GM21529 (cell line): ENCODE results near the gene CCZ1B.
"Not testable (repeated sequence)": the region's sequence is repeated elsewhere in the genome, so short reads cannot be mapped to it uniquely, and the experiment has no call there.

Experiments
- ATAC-seq: cut with Tn5 transposase; IDR thresholded peaks from one replicate; pipeline ENCODE4 v1.9.1; 2021; ENCODE audit not compliant: unreplicated experiment

The CCZ1B gene

DNA sequence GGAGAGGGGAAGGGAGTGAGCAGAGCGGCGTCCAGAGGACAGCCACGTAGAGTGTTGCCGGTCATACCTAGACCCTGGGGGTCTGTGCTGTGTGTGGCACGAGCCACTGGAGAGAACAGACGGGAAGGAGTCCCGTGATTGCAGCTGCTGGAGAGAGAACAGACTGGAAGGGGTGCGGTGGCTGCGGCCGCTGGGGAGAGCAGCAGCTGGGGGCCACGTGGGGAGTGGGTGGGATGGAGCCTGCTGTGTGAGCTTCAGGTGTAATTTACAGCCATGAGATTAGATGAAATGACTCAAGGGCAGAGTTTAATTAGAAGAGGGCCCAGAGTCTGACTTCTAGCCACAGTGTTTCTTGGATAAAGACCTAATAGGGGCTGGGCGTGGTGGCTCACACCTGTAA is 76.7 kb downstream of the CCZ1B start:
- ATAC-seq, result not testable (repeated sequence)
